Activated T-helper 2 cell treated with anti-CD3 and anti-CD28 coated beads, Interferon-gamma antibody, Interleukin-2, Interleukin-4, amounts not matched to agents 10 μg/mL and 5 μg/mL and 100 μg/mL, durations not matched to agents 14 hours and 24 hours and 36 hours (primary cell): Measurements from ENCODE around the gene YOD1. TPM values are rescaled to one million over a fixed set of nuclear protein-coding genes. Genes with fewer than 3 reads are reported as not detected.

Source experiments
- DNase-seq: peaks from one replicate; pipeline ENCODE4 v3.0.0; 2021; ENCODE audit warnings: low spot score
- H3K27ac Mint-ChIP-seq: one replicate; pipeline ENCODE4 v1.8.0; 2021; ENCODE audit warnings: mixed read lengths
- H3K27me3 Mint-ChIP-seq: one replicate; pipeline ENCODE4 v1.8.0; 2021; ENCODE audit warnings: low read depth, mixed read lengths
- H3K36me3 Mint-ChIP-seq: one replicate; pipeline ENCODE4 v1.8.0; 2021; ENCODE audit warnings: low read depth, mixed read lengths
- H3K4me1 Mint-ChIP-seq: one replicate; pipeline ENCODE4 v1.8.0; 2021; ENCODE audit warnings: low read depth, mixed read lengths
- H3K4me3 Mint-ChIP-seq: one replicate; pipeline ENCODE4 v1.8.0; 2021; ENCODE audit warnings: low read depth, mild to moderate bottlenecking, moderate library complexity, mixed read lengths
- H3K9me3 Mint-ChIP-seq: one replicate; pipeline ENCODE4 v1.8.0; 2021; ENCODE audit warnings: mixed read lengths
- intact Hi-C: fragments of 100-400 bp; cut with micrococcal nuclease; formaldehyde crosslinking; loops from one replicate; pipeline ENCODE4 v1.15.1; 2023
- total RNA-seq: library from RNA; stranded (reverse); gene quantifications from 2 replicates; pipeline ENCODE4 v1.2.3, GENCODE V29; 2022

Gene YOD1
- total RNA-seq, 1 donor from 2014 or later = 8.7 TPM

DNA sequence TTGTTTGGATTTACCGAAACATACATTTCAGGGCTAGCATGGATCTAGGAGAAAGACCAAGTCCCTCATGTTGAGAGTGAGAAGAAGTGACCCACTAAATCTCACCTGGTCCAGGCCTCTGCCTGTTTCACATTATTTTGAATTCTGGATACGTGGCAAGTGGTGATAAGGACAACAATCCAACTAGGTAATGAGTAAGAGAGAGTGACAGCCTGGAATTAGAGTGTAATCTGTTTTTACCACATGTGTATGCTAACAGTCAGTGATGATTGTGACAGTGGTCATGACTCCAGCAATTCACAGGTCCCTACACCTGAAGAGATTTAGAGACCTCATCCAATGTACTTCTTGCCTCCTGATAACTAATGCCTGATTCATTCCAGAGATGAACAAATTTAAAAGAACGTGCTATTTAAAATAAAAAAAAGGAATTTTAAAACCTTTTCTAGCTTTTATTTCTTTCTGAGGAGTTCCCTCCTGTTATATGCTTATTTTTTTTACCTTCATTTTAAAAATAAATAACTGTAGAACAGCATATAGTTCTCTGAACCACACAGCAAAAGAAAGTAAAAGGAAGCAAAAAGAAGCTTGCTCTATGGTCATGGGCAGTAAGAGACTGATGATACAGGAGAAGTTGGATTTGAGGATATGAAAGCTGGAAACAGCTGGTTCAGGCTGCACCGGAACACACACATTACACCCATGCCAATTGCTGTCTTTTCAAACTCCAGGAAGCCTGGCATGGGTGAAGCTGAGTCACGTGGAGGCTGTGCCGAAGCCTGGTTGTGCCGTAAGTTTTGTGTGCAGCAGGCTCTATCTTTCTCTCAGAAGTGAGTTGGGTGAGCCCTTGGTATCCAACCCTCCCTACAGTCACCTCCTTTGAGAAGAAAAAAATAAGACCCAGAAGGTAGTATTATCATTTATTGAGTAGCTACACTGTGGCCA, 33.1 kb downstream of the YOD1 start:
- H3K9me3 Mint-ChIP-seq = no peaks in the 10 kb centered on the region

DNA sequence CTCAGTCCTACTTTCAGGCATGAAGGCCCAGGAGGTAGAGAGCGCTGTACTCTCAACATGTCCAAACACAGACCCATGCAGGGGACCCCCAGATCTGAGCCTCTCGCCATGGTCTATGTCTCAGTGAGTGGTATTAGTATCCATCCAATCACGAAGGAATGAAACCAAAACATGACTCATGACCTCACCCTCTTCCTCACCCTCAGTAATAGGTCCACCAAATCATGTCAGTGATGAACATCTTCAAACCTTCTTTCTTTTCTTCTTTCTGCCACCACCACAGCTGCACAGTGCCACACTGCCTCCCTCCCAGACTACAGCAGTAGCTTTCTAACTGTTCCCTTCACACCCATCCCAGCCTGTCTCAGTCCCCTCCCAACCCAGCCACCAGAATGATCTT, 35.2 kb downstream of the YOD1 start:
- Mint-ChIP-seq H3K4me3 (no peak overlapping the region), H3K36me3 (no peaks in the 10 kb centered on the region), H3K4me1 (peaks cover 4% of the 10 kb centered on the region), H3K27ac (no peak overlapping the region), H3K9me3 (no peaks in the 10 kb centered on the region), H3K27me3 (peaks cover 37% of the 10 kb centered on the region)
- no peak for DNase-seq
- intact Hi-C loops = no loop called here

More for the DNA sequence above, 33.1 kb downstream of the YOD1 start:
- DNase-seq = no peak
- Mint-ChIP-seq H3K27me3 (peaks cover 19% of the 10 kb centered on the region), H3K4me3 (no peak overlapping the region), H3K27ac (no peak overlapping the region), H3K36me3 (no peaks in the 10 kb centered on the region), H3K4me1 (peaks cover 6% of the 10 kb centered on the region)
- intact Hi-C loops = no loop called here

DNA sequence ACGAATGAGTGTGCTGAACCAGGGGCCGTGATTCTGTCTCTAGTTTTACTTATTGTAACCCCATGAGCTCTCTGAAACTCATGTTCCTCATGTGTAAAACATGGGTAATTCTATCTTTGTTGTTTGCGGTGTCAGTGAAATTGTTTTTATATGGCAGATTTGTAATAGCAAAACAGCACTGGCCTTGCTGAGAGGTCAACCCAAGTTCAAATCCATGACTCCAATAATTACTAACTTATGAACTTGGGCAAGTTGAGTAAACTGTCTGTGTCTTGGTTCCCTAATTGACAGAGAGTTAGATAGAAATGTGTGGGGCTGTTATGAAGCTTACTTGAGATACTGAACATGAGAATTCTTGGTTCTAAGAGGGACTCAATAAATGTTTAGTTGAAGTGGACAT, 36.3 kb downstream of the YOD1 start:
- intact Hi-C loops = no loop called here
- Mint-ChIP-seq H3K9me3 (no peaks in the 10 kb centered on the region), H3K4me1 (peaks cover 3% of the 10 kb centered on the region), H3K27me3 (peaks cover 38% of the 10 kb centered on the region), H3K36me3 (no peaks in the 10 kb centered on the region), H3K27ac (no peak overlapping the region), H3K4me3 (no peak overlapping the region)
- DNase-seq = no peak

DNA sequence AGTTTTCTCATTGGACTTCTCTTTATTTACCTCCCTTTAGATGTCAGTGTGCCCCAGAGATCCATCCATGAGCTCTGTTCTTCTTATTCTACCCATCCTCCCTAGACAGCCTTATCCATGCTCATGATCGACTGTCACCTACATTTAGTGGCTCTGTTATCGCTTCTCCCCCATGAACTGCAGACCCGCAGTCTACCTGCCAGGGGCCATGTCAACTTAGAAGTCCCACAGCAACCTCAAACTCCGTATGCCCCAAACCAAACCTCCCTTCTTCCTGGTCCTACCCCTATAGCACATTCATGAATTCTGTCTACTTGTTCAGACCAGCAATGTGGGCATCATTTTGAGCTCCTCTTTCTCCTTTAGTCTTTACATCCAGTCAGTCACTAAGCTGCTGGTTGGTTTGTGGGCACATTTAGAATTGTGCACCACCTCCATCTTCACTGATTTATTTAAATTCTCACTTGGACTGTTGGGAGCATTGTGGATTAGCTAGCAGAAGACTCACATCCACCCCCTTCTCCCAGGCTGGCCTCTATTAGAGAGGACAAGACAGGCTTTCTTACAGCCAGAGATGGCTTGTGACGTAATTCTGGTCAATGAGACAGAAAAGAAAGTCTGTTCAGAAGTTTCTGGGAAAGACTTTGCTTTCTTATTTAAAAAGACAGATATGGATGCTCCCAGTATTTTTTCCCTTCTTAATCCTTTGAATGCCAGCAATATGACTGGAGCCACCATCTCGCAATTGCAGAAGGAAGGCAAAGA, 37.5 kb downstream of the YOD1 start:
- intact Hi-C loops = no loop called here
- H3K36me3 Mint-ChIP-seq = no peaks in the 10 kb centered on the region
- no peak overlapping the region for H3K27ac Mint-ChIP-seq
- no peak overlapping the region for H3K4me3 Mint-ChIP-seq
- H3K9me3 Mint-ChIP-seq = no peaks in the 10 kb centered on the region
- H3K4me1 Mint-ChIP-seq = peaks cover 3% of the 10 kb centered on the region
- DNase-seq = no peak
- H3K27me3 Mint-ChIP-seq = peaks cover 36% of the 10 kb centered on the region

DNA sequence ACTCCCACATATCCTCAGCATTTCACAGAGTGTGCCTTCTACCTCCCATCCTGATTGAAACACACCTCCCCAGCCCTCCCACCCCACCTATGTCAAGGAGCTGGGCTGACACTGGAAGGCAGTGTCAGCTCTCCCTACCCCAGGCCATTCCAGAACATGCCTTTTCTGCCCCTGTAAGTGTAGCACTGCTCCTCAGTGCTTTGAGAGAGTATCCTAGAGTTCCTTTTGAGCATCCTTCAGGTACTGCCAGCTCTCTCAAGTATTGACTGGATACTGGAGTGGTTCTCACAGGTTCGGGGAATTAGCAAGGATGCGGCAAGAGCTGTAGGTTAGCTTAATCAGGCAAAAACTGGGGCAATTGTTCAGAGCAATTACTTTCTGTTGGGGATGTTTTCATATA, 40.3 kb downstream of the YOD1 start:
- Mint-ChIP-seq H3K4me1 (no peaks in the 10 kb centered on the region), H3K36me3 (no peaks in the 10 kb centered on the region), H3K27me3 (peaks cover 49% of the 10 kb centered on the region), H3K27ac (no peak overlapping the region), H3K9me3 (no peaks in the 10 kb centered on the region), H3K4me3 (no peak overlapping the region)
- no peak for DNase-seq
- intact Hi-C loops = no loop called here

DNA sequence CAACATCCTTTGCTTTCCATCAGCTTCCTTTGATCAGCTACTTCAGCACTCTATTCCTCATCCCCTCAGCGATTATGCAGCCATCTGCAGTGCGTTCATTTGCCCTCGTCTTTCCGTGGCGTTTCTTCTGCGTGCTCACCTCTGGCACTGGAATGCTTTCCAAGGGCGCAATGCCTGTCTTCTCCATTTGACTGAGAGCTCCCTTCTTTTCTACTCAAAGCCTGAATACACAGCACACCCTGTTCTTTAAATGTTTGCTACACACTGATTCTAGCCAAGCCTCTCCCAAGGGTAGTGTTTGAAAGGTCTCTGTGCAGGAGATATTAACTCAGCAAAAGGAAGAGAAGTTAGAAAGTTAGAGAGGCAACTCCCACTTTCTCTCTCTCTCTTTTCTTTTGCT, 41.1 kb downstream of the YOD1 start:
- Mint-ChIP-seq H3K4me1 (no peaks in the 10 kb centered on the region), H3K36me3 (no peaks in the 10 kb centered on the region), H3K9me3 (no peaks in the 10 kb centered on the region), H3K27ac (no peak overlapping the region), H3K4me3 (no peak overlapping the region), H3K27me3 (peaks cover 49% of the 10 kb centered on the region)
- intact Hi-C loops = loop anchor here (10.0 kb wide), 1 partner anchor 65 kb away; no protein-coding TSS in a partner anchor
- DNase-seq = no peak

DNA sequence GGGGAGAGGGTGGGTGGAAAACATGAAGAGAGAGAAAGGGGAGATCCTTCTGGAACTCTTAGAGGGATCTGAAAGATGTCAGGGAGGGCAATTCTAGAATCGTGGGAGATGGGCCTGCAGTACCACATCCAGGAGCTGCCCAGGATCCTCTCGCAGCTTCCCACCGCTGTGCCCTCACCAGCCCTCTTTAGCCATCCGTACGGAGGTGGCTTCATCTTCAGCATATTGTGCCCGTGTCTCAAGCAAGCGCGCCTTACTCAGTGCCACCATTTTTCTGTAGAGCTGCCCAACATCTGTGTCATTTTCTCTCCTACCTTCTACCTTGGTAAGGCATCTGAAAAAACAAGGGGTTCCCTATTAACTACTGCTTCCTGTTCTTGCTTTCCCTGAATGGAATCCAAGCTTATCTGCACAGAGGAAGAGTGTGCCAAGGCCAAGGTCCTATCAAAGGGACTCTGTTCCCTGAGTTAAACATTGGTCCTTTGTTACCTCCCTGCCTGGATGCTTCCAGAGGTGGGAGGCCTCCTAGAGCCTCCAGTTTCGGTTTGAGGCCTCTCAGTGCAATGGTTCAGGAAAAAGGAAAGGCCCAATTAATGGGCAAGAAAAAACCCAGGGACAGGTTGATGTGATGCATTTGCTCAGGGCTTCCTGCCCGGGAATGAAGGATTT, 41.7 kb downstream of the YOD1 start:
- H3K27me3 Mint-ChIP-seq = peaks cover 46% of the 10 kb centered on the region
- H3K36me3 Mint-ChIP-seq = no peaks in the 10 kb centered on the region
- intact Hi-C loops = loop anchor here (10.0 kb wide), 1 partner anchor 65 kb away; no protein-coding TSS in a partner anchor
- no peak overlapping the region for H3K4me3 Mint-ChIP-seq
- DNase-seq = no peak
- peaks cover 2% of the 10 kb centered on the region for H3K4me1 Mint-ChIP-seq
- no peaks in the 10 kb centered on the region for H3K9me3 Mint-ChIP-seq
- H3K27ac Mint-ChIP-seq = no peak overlapping the region

DNA sequence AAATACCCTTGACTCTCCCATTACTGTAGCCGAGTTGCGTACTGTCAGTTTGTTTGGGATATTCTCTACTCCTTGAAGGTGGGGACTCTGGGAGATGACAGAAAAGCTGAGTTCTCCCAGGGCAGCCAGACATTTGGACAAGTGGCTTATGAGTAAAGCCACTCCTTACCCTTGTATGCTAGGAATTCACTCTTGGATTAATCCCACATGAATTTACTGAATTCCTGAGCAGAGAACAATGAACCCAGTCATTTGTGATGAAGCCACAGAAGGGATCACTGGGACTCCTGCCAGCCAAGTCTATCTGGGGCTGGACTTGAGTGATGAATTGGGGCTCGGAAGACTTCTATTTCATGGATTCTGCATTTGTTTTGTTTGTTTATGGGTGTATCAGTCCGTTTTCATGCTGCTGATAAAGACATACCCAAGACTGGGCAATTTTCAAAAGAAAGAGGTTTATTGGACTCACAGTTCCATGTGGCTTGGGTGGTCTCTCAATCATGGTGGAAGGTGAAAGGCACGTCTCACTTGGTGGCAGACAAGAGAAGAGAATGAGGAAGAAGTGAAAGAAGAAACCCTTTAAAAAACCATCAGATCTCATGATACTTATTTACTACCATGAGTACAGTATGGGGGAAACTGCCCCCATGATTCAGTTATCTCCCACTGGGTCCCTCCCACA, 43.5 kb downstream of the YOD1 start:
- intact Hi-C loops = loop anchor here (10.0 kb wide), 1 partner anchor 67 kb away; no protein-coding TSS in a partner anchor
- no peak for DNase-seq
- Mint-ChIP-seq H3K4me3 (no peak overlapping the region), H3K27ac (no peak overlapping the region), H3K36me3 (no peaks in the 10 kb centered on the region), H3K9me3 (no peaks in the 10 kb centered on the region), H3K4me1 (peaks cover 2% of the 10 kb centered on the region), H3K27me3 (peaks cover 36% of the 10 kb centered on the region)

DNA sequence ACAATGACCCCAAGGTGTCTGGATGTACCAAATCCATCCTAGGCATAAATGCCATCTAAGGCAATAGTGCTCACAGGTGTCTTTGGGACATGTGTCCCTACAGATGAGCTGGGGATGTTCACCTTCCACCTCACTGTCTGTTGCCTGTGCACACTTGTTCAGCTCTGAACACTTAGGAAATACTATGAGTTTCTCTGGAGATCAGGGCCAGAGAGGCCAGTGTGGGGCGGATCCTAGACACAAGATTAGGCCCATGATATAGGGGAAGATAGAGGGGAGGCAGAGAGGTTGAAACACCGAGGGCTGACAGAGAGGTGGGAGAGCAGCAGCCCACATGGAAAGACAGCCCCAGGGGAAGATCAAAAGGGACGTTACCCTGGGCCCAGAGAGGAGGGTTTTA, 44.1 kb downstream of the YOD1 start:
- H3K4me1 Mint-ChIP-seq = peaks cover 2% of the 10 kb centered on the region
- intact Hi-C loops = loop anchor here (10.0 kb wide), 1 partner anchor 68 kb away; no protein-coding TSS in a partner anchor

DNA sequence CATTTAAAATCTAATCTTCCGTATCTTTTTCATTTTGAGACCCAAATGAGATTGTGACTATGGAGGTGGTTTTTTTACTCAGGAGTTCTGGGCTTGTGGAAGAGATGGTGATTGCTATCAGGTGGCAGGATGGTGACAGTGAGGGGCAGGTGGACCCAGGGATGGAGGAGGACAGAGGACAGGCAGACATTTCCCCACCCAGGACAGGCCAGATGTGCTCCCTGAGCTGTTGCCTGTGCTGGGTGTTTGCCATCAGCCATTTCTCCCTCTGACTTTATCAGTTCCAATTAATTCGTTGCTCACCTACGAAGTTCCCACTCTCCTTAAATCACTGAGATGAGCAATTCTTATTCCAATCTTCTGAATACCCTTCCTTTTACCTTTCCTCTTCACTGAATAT, 44.9 kb downstream of the YOD1 start:
- intact Hi-C loops = loop anchor here (10.0 kb wide), 1 partner anchor 69 kb away; no protein-coding TSS in a partner anchor
- no peak for DNase-seq
- Mint-ChIP-seq H3K36me3 (no peaks in the 10 kb centered on the region), H3K9me3 (no peaks in the 10 kb centered on the region), H3K4me1 (peaks cover 2% of the 10 kb centered on the region), H3K27ac (no peak overlapping the region), H3K27me3 (peaks cover 27% of the 10 kb centered on the region), H3K4me3 (no peak overlapping the region)

More for the DNA sequence above, 44.1 kb downstream of the YOD1 start:
- no peak overlapping the region for H3K4me3 Mint-ChIP-seq
- no peaks in the 10 kb centered on the region for H3K9me3 Mint-ChIP-seq
- H3K27me3 Mint-ChIP-seq = peaks cover 30% of the 10 kb centered on the region
- H3K27ac Mint-ChIP-seq = no peak overlapping the region
- DNase-seq = no peak
- no peaks in the 10 kb centered on the region for H3K36me3 Mint-ChIP-seq

DNA sequence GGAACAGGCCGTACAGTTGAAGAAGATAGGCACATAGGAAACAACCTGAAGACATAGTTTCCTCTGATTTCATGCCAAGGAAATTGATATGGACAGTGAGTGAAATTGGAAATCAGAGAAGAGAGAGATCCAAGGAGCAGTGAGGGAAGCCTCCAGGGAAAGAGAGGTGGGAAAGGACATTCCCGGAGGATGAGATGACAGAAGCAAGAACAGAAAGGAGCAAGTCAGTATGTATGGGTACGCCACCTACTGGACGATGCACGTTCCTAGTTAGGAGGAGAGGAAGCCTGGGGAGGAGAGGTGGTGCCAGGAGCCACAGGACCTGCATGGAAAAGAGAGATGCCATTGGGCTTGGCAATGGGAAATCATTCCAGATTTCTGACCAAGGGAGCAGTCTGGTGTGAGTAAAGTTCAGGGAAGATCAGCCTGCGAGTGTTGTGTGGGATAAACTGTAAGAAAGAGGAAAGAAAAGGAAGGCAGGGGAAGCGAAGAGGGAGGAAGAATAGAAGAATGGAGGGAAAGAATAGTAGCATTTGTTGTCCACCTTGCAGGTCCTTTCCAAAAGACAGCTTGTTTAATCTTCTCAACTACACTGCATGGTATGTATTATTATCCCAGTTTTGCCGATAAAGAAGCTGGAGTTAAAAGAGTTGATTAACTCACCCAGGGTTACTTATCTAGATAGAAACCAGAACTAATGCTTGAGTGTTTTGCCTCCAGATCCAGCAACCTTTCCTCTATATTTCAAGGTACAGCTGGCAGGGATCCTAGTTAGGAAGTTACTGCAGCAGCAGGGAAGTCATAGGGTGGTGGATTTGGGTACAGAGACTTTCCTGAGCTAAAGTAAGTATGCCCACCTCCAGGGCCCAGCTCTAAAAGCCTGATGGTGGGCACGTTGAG, 45.8 kb downstream of the YOD1 start:
- Mint-ChIP-seq H3K36me3 (no peaks in the 10 kb centered on the region), H3K4me1 (peaks cover 2% of the 10 kb centered on the region), H3K27me3 (peaks cover 24% of the 10 kb centered on the region), H3K9me3 (no peaks in the 10 kb centered on the region), H3K4me3 (no peak overlapping the region), H3K27ac (no peak overlapping the region)
- intact Hi-C loops = loop anchor here (10.0 kb wide), 1 partner anchor 70 kb away; no protein-coding TSS in a partner anchor
- DNase-seq = no peak
